ENCODE measurements around the gene DPH1. TPM values are rescaled to one million over a fixed set of nuclear protein-coding genes. Genes with fewer than 3 reads are reported as not detected.
A peak's percentile ranks its signal among the peaks of the same experiment; 100 is the strongest.

Gene DPH1
- total RNA-seq, 1 donor, result 58.7 TPM

GRCh38 chr17:2051061-2051932 lies 21.3 kb downstream of the DPH1 start:
- DNase-seq (ENCODE audit: low read depth), result peak; percentile 73
- peak overlapping the region; percentile 18 for H3K4me3 ChIP-seq (ENCODE audit: low read depth, low read length)
- TF ChIP-seq, protein P1, sequence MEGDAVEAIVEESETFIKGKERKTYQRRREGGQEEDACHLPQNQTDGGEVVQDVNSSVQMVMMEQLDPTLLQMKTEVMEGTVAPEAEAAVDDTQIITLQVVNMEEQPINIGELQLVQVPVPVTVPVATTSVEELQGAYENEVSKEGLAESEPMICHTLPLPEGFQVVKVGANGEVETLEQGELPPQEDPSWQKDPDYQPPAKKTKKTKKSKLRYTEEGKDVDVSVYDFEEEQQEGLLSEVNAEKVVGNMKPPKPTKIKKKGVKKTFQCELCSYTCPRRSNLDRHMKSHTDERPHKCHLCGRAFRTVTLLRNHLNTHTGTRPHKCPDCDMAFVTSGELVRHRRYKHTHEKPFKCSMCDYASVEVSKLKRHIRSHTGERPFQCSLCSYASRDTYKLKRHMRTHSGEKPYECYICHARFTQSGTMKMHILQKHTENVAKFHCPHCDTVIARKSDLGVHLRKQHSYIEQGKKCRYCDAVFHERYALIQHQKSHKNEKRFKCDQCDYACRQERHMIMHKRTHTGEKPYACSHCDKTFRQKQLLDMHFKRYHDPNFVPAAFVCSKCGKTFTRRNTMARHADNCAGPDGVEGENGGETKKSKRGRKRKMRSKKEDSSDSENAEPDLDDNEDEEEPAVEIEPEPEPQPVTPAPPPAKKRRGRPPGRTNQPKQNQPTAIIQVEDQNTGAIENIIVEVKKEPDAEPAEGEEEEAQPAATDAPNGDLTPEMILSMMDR (IDR thresholded peaks at IDR 0.05; ENCODE audit: insufficient read depth, low read depth, low read length), result no peak

GRCh38 chr17:2051933-2052559 lies 22.1 kb downstream of the DPH1 start:
- TF ChIP-seq, protein P1 (IDR thresholded peaks at IDR 0.05; ENCODE audit: insufficient read depth, low read depth, low read length), result no peak
- DNase-seq (ENCODE audit: low read depth), result no peak

DNA sequence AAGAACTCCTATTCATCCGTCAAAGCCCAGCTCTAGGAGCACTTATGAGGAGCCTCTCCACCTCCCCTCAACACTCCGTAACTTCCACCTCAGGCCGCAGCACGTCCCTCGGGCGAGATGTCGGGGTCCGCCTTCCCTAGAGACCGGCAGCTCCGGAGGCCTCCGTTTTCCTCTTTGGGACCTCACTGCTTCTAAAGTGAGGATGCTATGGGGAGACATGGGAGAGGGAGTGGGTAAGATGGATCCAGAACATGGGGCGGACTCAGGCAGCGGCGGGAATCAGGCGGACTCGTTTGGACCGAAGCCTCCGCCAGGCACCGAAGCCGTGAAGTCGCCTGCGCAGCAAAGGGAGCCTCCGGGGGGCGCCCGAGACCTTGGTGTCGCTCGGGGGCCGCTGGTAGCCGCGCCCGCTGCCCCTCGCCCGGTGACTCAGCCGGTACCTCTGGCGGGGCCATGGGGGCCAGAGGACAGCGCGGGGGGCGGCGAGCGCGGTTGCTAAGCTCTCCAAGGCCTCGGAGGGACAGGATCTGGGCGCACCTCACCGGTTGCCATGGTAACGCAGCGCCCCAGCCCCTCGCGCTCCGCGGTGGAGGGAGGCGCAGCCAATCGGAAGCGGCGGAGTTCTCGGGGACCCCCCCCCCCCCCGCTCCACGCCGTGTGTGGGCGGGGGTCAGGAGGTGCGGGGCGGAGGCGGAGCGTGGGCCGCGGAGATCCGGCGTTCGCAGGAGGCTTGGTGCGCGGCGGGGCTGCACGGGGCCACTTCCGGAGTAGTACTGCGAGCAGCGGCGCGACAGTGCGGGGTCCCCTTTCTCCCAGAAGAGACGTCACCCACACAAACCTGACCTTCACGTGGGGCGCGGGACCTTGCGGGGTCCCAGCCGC lies 23.7 kb downstream of the DPH1 start:
- TF ChIP-seq, protein P1 (IDR thresholded peaks at IDR 0.05; ENCODE audit: insufficient read depth, low read depth, low read length), result peak; percentile 64
- peak overlapping the region; percentile 68 for H3K4me3 ChIP-seq (ENCODE audit: low read depth, low read length)
- DNase-seq (ENCODE audit: low read depth), result peak; percentile 82

More at GRCh38 chr17:2051933-2052559, 22.1 kb downstream of the DPH1 start:
- no peak overlapping the region for H3K4me3 ChIP-seq (ENCODE audit: low read depth, low read length)

- DNase-seq (ENCODE audit: low read depth), result no peak
- TF ChIP-seq, protein P1 (IDR thresholded peaks at IDR 0.05; ENCODE audit: insufficient read depth, low read depth, low read length), result no peak
- H3K4me3 ChIP-seq (ENCODE audit: low read depth, low read length), result peak overlapping the region; percentile 68
These were observed 24.2 kb downstream of the DPH1 start for GRCh38 chr17:2054262-2054511.

DNA sequence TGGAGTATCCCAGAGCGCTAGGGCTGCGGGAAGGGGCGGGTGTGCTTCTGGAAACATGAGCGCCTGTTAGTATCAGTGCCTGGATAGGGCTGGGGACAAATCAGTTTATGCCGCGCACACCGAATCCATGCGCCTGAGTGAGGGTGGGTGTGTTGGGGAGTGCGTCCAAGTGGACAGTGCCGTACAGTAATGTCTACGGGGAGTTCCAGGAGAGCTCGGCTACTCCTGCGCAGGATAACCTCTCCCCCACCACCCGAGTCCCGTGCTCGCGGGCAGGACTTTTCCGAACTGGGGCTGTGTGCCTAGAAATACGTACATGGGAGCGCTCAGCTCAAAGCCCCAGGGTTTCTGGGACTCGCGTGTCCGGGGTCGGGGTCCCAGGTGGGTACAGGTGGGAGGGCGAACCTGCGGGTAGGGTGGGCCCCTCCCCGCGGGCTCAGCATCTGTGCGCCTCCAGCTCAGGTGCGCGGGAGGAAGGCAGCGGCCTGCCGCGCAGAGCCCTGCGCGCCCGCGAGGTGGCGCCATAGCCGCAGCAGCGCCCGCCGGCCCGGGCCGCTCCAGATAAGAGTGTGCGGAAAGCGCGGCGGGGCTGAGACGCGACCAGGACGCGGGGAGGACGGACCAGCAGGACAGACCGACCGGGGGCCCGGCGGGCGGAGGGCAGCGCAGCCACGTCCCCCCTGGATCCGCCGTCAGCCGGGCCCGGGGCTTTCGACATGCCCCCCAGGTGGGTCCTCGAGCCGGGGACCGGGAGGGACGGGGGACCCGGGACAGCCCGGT lies 24.7 kb downstream of the DPH1 start, which contains the start of gene HIC1:
TSS of gene HIC1 (plus strand) at position 592 of the 780 bp plus-strand sequence. CDS start 1,588 bp downstream, outside the sequence.
- peak; percentile 76 for DNase-seq (ENCODE audit: low read depth)
- H3K4me3 ChIP-seq (ENCODE audit: low read depth, low read length), result peak within 1 kb of the TSS; percentile 68
- TF ChIP-seq, protein P1 (IDR thresholded peaks at IDR 0.05; ENCODE audit: insufficient read depth, low read depth, low read length), result peak; percentile 79
